HG03565 (cell line): ENCODE measurements around the gene CNDP2.

Experiments used
- ATAC-seq: cut with Tn5 transposase; IDR thresholded peaks from one replicate; pipeline ENCODE4 v1.9.1; 2021; ENCODE audit warnings: mild to moderate bottlenecking, moderate library complexity; ENCODE audit not compliant: unreplicated experiment

Gene CNDP2

DNA sequence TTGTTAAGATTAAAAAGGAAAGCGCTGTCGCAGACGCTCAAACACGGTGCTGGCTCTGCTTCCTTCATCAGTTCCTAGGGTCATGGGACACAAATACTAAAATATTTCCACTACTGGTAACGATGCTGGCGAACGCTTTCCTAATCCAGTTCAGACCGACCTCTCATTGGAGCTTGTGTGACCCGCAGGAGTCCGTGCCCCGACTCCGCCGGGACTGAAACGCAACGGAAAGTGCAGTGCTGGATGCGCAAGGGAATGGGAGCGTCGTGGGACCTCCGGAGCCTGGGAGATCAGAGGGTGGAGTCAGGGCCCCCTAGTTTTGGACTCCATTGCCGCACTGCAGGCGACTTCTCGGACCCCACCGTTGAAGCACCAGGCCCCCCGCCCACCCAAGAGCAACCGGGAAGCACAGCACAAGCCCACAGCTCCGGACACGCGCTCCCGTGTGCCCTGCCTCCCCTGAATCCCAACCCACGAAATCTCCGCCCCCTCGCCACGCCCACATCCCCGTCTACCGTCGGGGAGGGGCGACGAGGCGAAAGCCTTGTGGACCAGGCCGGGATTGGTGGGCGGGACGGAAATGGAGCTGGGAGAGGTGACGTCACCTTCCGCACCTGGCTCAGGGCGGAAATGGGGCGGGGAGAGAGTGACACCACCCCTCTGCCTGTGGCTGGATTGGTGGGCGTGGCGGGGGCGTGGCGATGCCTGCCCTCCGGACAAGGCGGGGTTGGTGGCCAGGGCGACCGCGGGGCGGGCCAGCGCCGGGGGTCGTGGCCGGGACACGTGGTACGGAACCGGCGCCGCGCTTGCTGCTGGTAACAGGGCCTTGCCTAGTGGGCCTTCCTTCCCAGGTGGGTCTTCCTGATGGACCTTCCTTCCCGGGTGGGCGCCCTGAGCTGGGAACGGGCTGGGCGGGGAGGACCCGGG is at the start of gene CNDP2:
TSS of gene CNDP2 (plus strand) at position 783 of the 927 bp plus-strand sequence. CDS start 3,611 bp downstream, outside the sequence.
- peak; percentile 53 for ATAC-seq

GRCh38 chr18:74446631-74447403 is 49.3 kb upstream of the CNDP2 start:
- no peak for ATAC-seq

DNA sequence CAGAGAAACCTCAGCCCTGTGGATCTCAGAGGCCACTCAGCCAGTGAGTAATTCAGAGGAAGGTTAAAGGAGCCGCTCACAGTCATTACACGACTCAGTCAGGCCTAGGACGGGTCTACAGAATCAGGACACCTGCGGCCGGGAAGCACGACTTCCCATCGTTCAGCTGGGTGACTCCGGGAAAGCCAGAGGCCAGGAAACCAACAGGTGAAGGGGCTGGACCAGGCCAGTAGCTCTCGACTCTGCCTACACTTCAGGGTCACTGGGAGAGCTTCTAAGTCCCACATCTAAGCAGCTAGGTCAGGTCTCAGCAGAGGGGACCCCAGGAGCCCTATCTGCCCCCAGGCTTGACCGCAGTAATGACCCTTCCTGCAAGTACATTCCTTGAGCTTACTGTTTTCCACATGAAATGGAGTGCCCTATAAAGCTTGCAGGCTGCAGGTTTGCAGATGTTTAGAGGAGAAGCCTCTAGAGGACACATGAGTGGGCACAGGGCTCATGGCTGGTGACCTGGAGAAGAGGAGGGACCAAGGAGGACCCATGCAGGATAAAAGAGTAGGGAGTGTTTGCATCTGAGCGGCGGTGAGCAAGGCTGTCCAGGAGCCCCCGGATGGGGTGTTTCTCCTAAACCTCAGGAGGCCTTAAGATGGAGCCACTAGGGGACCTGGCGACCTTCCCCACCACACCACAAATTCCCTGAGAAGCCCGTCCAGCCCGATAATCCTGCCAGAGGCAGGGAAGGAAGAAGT is 48.6 kb upstream of the CNDP2 start:
- ATAC-seq: no peak

- no peak for ATAC-seq
These were observed 45.5 kb upstream of the CNDP2 start for GRCh38 chr18:74450626-74451025.

- ATAC-seq: no peak
These were observed 45.0 kb upstream of the CNDP2 start for GRCh38 chr18:74451148-74451547.

DNA sequence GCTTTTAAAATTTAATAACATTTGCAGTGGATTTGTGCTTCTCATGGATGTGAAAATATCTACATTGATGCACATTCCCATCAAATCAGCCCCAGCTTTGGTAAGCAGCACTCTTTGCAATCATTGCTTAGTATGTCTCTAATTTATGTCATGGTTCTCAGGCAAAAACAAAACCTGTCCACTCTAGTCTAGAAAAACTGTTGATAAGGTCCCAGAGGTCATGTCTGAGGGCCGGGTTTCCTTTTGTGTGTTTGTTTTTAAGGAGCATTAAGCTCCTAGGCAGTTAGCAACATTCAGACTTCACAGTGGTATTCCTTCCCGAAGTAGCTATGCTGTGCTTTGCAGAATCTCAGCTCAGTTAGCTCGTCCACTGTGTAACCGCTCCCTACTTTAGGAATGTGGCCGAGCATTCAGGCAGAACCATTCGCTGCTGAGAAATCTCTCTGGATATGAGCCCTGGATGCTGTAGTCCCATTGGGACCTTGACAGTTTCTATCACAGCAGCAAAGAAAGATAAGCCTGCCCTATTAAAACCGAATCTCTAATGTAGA is 43.1 kb upstream of the CNDP2 start:
- no peak for ATAC-seq

DNA sequence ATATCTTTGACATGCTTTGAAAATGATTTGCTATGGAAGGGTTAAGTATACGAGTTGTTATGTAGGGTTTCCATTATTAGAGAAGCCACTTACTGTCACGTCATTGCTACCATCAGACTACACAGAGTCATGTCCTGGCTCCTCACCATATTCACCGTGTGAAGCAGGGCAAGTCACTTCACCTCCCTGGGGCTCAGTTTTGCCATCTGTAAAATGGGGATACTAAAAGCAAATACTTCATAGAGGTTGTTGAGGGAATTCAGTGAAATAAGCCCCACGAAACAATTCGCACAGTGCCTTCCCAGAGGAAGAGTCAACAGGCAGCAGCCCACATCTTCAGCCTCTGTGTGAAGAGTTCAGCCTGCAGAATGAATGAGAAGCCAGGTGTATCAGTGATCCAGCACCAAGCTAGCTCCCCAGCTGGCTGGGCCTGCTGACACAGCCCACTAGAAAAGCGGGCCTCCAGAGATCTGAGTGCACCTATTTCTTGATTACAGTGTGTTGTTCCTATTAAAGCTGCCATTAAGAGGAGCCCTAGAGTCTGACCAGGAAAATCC is 42.4 kb upstream of the CNDP2 start:
- ATAC-seq: no peak

- no peak for ATAC-seq
These were observed 41.8 kb upstream of the CNDP2 start for GRCh38 chr18:74454279-74454751.

DNA sequence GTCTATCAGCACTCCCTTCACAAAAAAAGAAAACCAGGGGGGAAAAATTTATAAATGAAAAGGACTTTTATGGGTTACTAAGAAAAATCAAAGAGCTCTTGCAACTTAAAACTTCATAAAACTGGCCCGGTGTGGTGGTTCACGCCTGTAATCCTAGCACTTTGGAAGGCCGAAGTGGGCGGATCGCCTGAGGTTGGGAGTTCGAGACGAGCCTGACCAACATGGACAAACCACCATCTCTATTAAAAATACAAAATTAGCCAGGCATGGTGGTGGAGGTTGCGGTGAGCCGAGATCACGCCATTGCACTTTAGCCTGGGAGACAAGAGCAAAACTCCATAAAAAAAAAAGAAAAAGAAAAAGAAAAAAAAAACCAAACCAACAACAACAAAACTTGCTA is 40.8 kb upstream of the CNDP2 start:
- no peak for ATAC-seq

DNA sequence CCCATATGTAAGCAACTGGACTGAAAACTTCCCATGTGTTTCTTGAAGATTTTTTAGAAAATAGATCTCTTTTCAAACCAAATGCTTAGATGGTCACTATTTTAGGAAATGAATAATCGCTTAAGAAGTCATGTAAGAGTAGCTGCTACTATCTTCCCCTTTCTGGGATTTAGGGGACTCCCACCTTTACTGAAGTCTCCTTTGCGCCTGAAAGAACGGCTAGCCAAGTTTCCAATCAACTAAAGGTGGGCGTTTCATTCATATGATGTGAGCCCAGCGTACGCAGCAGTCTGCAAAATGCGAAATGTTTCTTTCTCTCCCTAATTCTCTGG is 40.2 kb upstream of the CNDP2 start:
- ATAC-seq: no peak

GRCh38 chr18:74456349-74457042 is 39.7 kb upstream of the CNDP2 start:
- ATAC-seq: no peak

DNA sequence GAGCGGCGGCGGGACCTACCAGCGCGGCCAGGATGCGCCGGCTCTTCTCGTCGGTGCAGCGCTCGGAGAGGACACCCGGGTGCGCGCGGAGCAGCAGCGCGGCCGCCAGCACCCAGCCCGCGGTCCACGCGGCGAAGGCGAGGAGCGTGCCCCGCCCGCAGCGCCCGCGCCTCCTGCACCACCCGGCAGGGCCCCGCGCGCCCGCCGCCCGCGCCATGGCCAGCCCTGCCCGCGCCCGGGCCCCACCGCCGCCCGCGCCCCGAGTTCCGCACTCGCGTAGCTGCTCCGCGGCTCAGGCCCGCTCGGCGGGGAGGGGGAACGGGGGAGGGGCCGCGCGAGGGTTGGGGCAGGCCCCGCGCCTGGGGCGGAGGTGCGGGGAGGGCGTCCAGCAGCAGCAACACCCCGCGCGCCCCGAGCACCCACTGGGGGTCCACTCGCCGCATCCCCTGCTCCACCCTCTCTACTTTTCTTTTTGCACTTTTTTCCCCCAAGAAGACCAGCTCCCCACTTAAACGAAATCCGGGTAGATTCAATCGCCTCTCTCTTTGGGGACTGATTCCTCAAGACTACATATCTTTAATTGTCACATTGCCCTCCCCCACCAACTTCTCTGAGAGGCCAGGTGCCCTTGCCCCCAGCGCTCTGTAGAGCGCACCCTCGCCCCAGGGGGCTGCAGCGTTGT is 39.0 kb upstream of the CNDP2 start, which contains the start of gene DIPK1C:
TSS of gene DIPK1C (minus strand) at position 266 of the 682 bp plus-strand sequence. CDS start at position 217, 49 bp downstream.
- no peak for ATAC-seq

DNA sequence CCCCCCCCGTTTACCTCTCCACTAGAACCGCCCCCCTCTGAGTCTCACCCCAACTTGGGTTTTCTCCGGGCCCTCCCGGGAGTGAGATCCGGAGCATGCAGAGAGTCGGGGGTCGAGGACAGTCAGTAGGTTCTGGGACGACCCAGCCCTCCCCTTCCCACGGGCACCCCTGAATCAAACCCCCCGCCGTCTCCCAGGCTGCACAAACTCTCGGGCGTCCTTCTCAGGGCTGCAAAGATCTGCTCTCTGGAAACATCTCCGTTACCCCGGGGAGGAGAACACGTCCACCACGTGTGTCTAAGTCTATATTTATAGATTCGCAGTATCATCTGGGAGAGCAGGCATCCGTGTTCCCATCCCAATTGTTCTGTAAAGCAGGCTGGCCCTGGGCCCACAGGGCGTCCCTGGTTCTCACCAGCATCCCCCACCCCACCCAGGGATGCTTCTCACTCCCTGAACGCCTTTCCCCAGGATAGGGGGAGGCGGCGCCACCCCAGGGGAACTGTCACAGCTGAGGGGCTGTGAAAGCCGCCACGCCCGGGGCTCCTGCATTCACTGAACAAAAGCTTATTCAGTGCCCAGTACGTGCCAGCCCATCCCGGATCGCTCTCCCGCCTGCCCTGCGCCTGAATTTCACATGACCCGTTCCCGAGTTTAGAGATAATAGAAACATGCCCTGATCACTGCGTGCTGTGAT is 38.3 kb upstream of the CNDP2 start:
- ATAC-seq: no peak

DNA sequence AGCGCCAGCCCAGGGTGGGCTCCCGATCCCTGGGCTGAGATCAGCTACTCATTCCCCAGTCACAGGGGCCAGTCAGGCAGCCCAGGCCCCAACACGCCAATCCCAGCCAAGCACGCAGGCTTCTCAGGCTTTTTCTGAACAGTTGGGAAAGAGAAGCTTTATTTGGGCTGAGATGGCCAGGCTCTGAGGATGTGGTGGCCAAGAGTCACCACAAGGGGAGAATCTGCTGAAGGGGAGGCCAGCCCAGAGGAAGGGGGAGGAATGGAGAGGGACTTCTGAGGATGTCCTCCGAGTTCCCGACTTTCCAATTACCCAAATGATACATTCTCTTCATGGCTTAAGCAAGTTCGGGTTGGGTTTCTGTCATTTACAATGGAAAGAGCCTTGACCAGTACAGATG is 36.3 kb upstream of the CNDP2 start:
- ATAC-seq: no peak

- no peak for ATAC-seq
These were observed 35.3 kb upstream of the CNDP2 start for GRCh38 chr18:74460825-74461224.

DNA sequence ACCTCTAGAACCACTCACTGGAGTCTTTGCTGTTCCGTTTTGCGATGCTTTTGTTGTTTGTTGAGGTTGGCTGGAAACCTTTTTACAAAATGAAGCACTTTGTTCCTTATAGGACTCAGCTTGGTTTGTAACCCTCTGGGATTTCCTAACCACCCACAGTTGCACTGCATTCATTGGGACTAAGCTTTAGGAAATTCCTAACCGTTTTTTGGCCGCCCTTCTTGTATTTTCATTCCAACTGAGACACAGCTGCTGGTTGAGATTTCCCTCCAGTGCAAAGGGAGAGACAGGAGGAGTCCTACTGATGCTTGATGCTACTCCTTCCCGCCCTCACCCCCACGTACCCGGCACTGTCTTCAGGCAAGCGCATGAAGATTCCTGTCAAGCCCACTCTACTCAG is 32.9 kb upstream of the CNDP2 start:
- ATAC-seq: no peak

DNA sequence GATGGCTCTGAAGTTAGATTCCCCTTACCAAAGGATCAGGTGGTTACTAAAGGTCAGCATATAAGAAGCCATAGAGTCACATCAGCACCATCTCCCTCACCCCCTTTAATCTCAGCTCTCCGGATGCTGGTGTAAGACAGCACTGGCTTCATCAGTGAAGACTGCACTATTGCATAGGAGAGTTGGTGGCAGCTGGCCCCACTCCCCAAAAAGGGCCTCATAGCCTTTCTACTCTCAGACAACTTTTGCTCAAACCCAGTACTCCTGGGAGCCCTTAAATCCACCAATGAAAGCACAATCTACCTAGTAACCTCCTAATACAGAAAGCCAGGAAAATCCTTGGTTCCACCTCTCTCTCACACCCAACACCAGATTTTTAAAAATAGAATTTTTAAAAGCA is 32.2 kb upstream of the CNDP2 start:
- ATAC-seq: no peak

- ATAC-seq: no peak
These were observed 30.4 kb upstream of the CNDP2 start for GRCh38 chr18:74465775-74466174.
